Activated CD8-positive, alpha-beta memory T cell treated with anti-CD3 and anti-CD28 coated beads, Interleukin-2, amount 50 U/mL, for 24 hours (primary cell): ENCODE data around the gene CALCA.
A peak's percentile ranks its signal among the peaks of the same experiment; 100 is the strongest.
"Not testable (repeated sequence)": the region's sequence is repeated elsewhere in the genome, so short reads cannot be mapped to it uniquely, and the experiment has no call there.

Experiments
- DNase-seq: peaks from one replicate; pipeline ENCODE4 v3.0.0-alpha.2; 2020; ENCODE audit errors: extremely low read depth

CALCA gene

DNA sequence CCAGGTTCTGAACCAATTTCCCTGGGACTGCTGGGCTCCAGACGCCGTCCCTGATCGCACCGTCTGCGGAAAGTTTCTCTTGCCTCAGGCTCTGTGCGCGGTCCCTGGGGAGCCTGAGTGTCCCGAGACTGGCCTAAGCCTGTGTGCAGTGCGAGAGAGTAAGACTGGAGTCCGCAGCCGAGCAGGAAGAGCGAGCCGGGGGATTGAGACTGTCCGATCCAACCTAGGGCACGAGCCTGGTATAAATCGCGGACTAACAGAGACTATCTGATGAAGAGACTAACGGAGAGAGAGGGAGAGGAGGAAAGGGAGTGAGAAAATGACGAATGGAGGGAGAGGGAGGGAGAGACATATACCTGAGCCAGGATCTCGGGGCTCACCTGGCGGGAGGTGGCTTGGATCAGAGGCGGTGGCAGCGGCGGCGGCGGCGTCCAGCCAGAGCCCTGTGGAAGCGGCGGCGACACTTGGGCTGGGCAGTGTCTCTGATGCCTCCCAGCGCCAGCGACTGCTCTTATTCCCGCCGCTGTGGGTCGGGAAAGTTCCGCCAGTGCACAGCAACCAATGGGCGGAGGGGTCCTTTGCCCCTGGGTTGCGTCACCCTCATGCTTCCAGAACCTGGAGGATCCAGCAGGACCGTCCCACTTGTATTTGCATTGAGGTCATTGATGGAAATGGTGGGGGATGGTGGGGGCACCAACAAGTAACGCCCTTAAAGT lies at the start of gene CALCA:
CALCA (minus strand) TSS at position 487 of the 716 bp plus-strand sequence. CDS start 1,159 bp downstream, outside the sequence.
- DNase-seq = no peak

GRCh38 chr11:15016200-15016599 lies 44.0 kb upstream of the CALCA start:
- DNase-seq = no peak

DNA sequence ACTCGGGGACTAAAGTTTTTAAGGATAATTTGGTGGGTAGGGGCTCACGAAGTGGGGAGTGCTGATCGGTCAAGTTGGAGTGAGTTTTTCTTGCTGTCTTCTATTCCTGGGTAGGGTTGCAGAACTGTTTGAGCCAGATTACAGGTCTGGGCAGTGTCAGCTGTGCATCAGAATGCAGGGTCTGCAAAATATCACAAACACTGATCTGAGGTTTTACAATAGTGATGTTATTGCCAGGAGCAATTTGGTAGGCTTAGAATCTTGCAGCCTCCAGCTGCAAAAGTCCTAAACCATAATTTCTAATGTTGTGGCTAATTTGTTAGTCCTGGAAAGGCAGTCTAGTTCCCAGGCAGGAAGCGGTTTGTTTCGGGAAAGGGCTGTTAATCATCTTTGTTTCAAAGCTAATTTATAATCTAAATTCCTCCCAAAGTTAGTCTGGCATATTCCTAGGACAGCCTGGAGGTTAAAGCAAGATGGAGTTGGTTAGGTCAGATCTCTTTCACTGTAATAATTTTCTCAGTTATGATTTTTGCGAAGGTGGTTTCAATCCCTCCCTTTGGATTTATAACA lies 39.7 kb upstream of the CALCA start:
- no peak for DNase-seq

GRCh38 chr11:15010865-15011264 lies 38.7 kb upstream of the CALCA start:
- no peak for DNase-seq

- no peak for DNase-seq
These were observed 34.1 kb upstream of the CALCA start for GRCh38 chr11:15006139-15006759.

DNA sequence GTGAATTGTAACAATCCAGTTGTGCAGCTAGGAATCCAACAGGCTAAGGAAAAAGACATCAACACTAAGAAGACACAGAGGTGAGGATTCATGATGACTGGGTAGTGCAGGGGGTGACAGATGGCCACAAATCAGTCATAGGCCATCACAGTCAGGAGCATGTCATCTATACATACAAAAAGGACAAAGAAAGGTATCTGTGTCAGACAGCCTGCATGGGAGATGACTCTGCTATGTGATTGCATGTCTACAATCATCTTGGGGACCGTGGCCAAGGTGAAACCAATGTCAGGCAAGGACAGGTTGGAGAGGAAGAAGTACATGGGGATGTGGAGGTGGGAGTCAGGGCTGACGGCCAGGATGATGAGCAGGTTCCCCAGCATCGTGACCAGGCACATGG lies 16.0 kb upstream of the CALCA start:
- not testable (repeated sequence) for DNase-seq

DNA sequence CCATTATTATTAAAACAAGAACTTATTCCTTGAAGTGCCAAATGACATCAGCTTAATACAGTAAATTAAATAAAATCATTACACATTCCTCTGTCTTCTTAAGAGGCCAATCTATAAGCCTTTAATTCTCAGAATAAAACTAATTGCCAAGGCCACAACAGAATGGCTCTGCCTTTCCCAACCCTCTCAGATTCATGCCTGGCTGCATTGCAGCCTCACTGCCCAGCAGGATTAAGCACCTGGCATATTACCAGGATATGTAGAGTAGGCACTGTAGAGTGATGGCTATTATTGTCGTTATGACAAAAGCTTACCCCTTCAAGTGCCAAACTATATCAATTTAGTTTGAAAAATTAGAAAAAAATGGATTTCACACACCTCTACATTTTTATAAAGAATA lies 9.4 kb upstream of the CALCA start:
- no peak for DNase-seq

DNA sequence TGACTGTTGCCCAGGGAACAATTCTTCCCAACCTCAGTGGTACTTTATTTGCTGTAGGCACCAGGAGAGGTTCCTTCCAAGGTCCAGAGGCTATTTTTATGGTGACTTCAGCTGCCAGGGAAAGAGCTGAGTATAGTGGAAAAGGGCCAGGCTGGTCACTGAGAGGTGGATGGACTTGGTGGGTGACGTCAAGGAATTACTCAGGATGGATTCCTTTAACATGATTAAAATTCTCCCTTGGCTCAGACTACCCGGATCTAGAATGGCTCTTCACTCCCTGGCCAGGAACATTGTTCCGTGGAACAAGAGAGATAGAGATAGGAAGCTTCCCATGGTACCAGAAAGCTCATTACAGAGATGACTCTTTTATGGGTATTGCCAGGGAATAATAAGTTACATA lies 8.7 kb upstream of the CALCA start:
- no peak for DNase-seq

DNA sequence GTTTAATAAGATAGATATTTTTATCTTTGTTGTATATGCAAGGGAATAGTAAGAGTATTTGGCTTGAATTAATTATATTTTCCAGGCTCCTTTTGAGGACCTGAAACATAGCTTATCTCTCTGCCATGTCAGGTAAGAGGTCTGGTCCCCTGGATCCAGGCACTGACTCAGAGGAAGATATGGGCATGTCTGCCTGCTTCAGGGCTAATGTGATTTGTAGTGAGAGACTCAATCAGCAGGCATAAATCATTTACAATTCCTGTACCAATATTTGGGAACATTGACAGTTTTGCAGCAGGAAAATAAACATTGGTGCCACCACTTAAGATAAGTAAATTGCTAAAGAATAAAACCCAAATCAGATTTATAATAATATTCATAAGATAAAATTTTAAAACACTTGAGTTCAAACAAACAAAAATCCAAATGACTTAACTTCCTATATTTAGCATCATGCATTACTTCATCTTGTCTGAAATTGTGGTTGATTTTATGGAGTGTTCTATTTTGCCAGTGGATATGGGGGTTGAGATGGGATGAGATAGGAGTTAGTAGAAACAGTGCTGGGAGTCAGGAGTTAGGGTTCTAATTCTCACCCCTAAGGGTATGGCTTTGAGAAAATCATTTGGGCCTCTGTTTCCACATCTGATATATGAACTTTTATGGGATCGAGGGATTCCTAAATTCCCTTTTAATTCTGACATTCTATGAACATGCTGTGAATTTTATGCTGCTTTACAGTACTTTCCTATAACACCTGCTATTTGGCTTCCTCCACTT lies 5.1 kb upstream of the CALCA start:
- no peak for DNase-seq

DNA sequence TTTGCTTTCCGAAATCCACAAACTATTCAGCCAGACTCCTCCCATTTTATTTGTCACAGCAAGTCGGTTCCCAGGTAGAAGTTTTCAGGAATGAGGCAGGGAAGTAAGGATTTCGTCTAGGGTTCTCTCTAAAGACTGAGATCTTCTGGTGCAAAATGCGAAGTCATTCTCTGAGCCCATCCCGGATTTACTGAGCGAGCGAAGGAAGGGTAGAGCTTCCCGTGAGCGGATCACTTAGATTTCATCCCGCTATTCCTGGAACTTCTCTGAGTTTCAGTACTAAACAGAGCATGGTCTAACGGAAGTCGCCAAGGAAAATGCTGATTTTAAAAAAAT lies 3.1 kb upstream of the CALCA start:
- DNase-seq = no peak

DNA sequence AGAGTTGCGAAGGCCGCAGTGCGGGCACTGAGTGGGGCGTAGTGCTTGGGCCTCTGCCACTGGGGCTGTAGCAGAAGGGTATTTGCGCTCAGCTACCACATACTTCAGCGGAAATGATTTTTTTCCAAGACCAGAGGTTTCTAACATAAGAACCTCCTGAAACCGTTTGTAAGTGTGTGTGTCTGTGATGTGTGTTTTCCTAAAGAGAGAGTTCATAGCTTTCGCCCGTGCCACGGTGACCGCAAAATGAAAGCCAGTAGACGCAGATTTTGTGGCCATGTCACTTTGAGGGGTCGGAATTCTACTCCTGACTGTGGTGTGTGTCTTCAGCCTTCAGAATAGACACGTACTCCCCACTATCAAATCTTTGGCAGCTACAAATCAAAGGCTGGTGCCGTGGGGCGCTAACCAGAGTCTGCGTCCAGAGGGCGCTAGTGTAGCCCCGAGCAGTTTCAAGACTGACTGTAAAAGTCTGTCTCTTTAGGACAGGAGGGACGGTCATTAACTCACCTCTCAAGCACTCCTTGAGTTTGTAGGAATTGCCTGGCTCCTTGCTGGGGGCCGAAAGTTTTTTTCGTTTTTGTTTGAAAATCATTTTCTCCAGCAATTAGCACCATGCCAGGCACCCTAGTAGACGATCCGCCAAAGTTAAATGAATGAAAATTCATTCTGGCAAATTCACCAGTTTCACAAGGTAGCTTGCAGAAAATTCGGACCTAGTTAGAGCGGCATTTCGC lies 2.5 kb upstream of the CALCA start:
- no peak for DNase-seq

DNA sequence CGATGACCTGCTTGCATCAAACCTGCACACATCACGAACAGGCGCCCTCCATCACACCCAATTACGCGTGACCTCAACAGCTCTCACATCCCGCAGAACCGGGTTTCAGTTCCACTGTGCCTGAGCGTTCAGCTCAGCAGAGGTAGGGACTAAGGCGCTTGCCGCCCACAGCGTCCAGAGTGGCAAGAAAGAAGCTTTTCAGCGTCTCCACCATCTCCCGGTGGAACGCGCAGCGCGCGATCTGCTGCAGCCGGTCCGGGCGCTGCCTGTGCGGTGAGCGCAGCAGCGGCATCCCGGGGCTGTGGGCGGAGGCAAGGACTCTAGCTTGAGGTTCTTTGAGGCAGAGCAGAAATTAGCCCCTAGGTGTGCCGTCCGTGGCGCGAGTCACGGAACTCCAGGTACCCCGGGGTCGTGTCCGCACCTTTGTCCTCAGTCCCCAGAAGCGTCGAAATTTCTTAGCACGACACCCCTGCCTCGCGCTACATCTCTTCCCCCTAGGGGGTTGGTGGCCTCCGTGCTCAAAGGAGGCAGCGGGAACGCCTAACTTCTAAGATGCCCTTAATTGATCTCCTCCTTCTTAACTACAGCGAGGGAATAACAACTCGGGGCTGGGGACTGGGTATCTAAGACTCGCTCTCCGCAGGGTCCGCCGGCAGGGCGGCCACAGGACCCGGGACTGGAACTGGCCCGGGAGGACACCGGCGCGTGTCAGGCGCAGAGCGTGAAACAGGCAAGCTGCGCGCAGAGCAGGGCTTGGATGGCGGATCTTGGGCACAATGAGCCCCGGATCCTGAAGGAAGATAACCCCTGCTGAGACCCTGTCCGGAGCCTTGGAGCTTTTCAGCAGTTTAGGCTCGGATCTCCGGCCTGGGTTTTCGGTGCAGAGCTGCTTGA lies 1.7 kb upstream of the CALCA start:
- no peak for DNase-seq

GRCh38 chr11:14972581-14973495 lies 687 bp upstream of the CALCA start:
- DNase-seq = no peak

GRCh38 chr11:14969901-14970323 lies 2.2 kb downstream of the CALCA start:
- peak; percentile 26 for DNase-seq

GRCh38 chr11:14967581-14968243 lies 4.4 kb downstream of the CALCA start:
- no peak for DNase-seq

DNA sequence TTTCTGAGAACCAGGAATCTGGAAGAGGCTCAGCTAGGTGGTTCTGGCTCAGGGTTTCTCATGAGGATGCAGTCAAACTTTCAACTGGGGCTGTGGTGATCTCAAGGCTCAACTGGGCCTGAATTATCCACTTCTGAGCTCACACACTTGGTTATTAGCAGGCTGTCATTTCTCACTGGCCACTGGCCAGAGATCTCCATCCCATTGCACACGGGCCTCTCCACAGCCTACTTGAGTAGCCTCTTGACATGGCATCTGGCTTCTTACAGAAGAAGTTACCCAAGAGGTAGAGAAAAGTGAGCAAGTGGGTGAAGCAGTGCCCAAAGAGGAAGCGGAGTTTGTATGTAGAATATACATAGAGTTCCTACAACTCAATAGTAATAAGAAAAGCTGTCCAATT lies 16.0 kb downstream of the CALCA start:
- no peak for DNase-seq

- no peak for DNase-seq
These were observed 17.6 kb downstream of the CALCA start for GRCh38 chr11:14954581-14954980.

DNA sequence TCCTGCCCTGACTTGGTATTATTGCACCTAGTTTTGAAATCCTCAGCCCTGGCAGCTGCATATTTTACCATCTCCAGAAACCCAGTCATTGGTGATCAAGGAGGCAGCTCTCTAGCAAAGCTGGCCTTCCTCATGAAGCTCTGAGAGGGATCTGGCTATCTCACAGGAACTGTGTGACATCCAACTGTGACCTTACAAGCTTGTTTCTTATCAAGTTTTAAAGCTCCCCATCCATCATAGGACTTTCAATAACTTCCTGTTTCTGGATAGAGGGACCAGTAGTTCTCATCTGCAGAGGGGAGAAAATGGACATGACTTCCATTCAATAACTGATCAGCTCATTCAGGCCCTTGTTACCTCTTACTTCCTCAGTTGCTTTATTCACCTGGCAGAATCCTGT lies 18.2 kb downstream of the CALCA start:
- DNase-seq = no peak

DNA sequence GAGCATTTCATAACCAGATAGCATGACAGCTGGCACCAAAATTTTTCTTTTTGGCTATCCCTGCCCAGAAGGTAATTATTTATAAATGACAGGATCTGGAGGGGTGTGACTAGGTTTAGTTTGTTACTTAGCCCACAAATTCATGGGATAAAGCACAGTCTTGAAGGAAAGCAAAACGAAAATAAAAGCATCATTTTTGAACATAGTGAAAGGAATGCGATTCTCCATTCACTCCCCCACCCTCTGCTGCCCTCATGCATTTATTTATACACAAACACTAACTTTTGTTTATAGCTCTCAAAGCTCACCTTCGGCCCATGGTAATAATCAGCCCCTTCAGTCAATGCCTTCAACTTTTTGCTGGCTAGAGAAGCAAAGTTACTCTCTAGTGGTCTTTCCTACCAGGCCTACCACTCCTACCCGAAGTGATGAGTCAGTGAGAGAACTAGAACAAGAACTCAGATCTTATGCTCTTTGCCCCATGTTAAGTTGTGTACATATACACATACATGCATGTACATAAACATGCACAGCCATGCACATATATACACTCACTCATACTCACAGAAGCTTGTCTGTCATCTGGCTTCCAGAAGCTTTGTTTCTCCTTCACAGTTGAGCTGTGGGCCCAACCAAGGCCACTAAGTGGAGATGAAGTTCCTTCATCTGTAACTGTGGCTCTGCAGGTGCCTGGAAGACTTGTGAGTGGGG lies 22.6 kb downstream of the CALCA start:
- no peak for DNase-seq
